GM12865 (cell line): Measurements from ENCODE around the gene TMEM132C.

Experiments used
- DNase-seq: peaks from one replicate; pipeline ENCODE4 v3.0.0; 2010; ENCODE audit warnings: low read depth
- H3K4me3 ChIP-seq: 2 replicates; pipeline ENCODE4 v1.5.1; 2011; ENCODE audit warnings: mild to moderate bottlenecking, low read depth, low read length, control low read depth
- TF ChIP-seq, protein P1 (sequence below): IDR thresholded peaks from 2 replicates; pipeline ENCODE4 v1.5.1; 2011; ENCODE audit warnings: low read length, control low read depth, low read depth, inconsistent platforms; ENCODE audit not compliant: insufficient read depth; ENCODE audit errors: missing control alignments

TMEM132C gene

DNA sequence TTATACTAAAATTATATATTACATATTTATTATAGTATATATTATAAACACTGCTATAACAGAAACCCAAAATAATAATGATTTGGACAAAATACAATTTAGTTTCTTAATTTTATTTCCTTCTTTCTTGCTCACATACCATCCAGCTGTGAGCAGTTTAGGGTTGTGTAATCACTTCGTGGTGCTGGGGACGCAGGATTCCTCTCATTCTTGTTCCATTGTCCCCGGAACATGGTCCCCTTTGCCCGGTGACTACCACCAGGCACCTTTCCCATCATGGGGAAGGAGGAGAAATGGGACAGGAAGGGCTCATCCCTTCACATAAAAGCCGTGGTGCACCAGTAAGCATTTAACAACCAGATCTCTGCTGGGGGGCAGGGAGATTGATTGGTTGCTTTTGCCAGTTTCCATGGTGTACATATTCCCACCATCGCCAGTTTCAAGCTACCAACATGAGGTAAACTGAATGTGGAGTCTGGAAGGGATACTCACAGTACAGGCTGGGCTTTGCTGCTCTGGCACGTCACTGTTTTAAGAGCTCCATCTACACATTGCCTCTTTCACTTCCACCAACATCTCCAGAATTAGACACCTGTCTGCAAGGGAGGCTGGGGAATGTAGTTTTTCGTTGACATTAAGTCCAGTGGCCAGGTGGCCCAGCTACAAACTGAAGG, 191.5 kb downstream of the TMEM132C start:
- no peak for DNase-seq
- H3K4me3 ChIP-seq: no peak overlapping the region
- TF ChIP-seq, protein P1, sequence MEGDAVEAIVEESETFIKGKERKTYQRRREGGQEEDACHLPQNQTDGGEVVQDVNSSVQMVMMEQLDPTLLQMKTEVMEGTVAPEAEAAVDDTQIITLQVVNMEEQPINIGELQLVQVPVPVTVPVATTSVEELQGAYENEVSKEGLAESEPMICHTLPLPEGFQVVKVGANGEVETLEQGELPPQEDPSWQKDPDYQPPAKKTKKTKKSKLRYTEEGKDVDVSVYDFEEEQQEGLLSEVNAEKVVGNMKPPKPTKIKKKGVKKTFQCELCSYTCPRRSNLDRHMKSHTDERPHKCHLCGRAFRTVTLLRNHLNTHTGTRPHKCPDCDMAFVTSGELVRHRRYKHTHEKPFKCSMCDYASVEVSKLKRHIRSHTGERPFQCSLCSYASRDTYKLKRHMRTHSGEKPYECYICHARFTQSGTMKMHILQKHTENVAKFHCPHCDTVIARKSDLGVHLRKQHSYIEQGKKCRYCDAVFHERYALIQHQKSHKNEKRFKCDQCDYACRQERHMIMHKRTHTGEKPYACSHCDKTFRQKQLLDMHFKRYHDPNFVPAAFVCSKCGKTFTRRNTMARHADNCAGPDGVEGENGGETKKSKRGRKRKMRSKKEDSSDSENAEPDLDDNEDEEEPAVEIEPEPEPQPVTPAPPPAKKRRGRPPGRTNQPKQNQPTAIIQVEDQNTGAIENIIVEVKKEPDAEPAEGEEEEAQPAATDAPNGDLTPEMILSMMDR: no peak

DNA sequence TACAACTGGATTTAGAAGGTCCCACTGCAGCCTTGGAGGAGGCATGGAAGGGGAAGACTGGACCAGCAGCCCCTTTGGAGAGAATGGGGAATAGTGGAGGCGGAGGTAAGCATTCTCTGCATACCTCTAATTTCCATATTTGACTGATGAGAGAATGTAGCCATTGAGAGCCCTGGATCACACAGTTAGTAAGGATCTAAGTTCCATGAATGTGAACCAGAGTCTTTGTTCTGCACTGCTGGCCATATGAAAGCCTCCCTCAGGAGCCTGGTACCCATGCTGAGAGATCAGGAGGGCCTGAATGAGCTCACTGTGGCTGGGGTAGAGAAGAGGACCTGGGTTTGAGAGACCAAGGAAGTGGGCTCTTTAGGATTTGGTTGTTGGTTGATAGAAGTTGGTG, 192.1 kb downstream of the TMEM132C start:
- H3K4me3 ChIP-seq: no peak overlapping the region

DNA sequence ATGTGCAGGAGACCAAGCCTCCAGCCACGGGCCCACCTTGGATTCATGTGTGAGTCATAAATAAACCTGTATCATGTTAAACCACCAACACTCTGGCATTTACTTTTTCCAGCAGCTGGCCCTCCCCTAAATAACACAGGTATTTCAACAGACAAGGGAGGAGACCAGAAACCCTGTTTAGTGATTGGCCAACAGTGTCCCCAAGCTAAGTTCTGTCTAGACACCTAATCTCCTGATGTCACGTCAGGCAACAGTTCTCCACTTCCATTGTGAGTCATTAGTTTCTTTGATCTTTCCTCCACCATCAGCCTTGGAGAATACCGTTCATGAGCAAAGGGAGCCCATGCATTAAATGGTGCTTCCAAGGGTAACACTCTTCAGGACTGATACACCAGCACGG, 196.9 kb downstream of the TMEM132C start:
- no peak overlapping the region for H3K4me3 ChIP-seq
- TF ChIP-seq, protein P1: no peak
- no peak for DNase-seq

More for the DNA sequence above, 192.1 kb downstream of the TMEM132C start:
- TF ChIP-seq, protein P1: no peak
- DNase-seq: no peak

DNA sequence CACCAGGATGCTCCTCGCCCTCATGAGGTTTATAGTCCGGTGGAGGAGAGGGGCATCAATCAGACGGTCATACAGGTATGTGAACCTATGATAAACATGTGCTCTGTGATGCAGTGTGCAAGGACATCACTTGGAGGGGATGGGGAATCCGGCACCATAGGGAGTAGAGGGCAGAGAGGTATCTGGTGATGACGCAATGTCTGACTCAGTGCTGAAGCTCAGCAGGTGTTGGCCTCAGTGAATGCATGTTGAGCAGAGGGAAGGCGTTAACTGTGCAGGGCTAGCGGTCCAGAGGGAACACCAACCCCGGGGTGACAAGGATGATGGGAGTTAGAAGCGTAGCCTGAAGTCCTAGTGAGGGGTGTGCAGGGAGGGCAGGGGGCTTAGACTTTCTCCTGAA, 200.9 kb downstream of the TMEM132C start:
- TF ChIP-seq, protein P1: no peak
- no peak for DNase-seq
- no peak overlapping the region for H3K4me3 ChIP-seq

DNA sequence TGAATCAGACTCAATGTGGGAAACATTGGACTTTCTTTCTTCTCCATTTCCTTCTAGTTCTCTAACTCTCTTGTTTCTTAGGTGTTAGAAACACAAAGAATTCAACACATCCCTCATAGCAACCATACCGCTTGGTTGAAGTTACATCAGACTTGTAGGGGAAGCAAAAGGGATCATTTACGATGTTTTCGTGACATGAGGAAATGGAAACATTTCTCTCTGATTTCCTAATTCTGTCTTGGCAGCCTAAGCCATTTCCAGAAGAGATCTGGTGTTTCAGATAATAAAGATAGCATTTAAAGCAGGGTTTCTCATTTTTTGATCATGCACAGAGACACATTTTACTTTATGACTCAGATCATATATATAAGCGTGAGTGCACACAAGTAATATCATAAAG, 202.0 kb downstream of the TMEM132C start:
- DNase-seq: no peak
- no peak overlapping the region for H3K4me3 ChIP-seq
- TF ChIP-seq, protein P1: no peak

DNA sequence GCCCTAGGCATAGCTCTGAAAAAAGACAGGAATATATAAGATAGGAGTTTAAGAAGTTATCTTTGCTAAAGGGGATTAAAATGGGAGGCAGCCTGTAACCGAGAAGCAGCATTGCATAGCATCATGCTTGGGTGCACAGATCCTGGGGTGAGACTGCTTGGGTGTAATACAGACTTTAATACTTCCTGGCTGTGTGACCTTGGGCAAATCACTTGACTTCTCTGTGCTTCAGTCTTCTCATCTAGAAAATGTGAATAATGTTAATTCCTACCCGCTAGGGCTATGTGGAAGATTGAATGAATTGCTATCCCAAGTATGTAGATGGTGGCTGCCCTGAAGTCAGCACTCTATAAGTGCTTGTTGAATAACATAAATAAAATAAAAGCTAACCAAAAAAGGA, 204.5 kb downstream of the TMEM132C start:
- no peak for DNase-seq
- TF ChIP-seq, protein P1: no peak
- H3K4me3 ChIP-seq: no peak overlapping the region

DNA sequence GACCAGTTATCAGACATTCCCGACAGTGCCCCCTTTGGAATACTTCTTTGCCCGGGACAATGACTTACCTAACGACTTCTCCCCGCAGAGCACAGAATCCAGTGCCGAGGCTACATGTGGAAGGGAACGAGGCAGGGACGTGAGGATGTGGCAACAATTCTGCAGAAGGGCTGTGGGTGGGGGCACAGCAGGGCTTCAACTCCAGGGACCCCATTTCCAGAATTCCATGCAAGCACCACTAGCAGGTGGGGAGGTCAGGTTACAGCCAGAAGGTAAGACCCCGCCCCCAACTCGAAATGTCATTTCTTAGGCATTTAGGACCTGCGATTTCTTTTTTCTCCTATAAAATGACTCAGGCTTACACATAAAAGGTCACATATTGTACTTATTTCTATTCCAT, 207.9 kb downstream of the TMEM132C start:
- no peak overlapping the region for H3K4me3 ChIP-seq
- TF ChIP-seq, protein P1: no peak
- DNase-seq: no peak
